Smooth muscle cell (in vitro differentiated cells): ENCODE measurements around the gene THRB. TPM values are rescaled to one million over a fixed set of nuclear protein-coding genes. Genes with fewer than 3 reads are reported as not detected.

Experiments
- DNase-seq: peaks from one replicate; lab custom pipeline; 2025; ENCODE audit not compliant: unreplicated experiment; lab: John Stamatoyannopoulos, UW
- H2AFZ ChIP-seq: fragments of 200-600 bp; sonication (generic); 2 replicates; pipeline ENCODE4 v1.6.0; 2016; ENCODE audit warnings: antibody characterized with exemption, low read depth, mild to moderate bottlenecking
- H3F3A ChIP-seq: fragments of 200-600 bp; sonication (generic); 2 replicates; pipeline ENCODE4 v1.6.0; 2017; ENCODE audit warnings: antibody characterized with exemption, low read depth
- H3K27ac ChIP-seq: fragments of 200-600 bp; sonication (generic); 2 replicates; pipeline ENCODE4 v1.5.1; 2016; ENCODE audit warnings: low read depth, mild to moderate bottlenecking
- H3K27me3 ChIP-seq: fragments of 200-600 bp; sonication (generic); 2 replicates; pipeline ENCODE4 v1.6.1; 2016; ENCODE audit warnings: low read depth, mild to moderate bottlenecking
- H3K36me3 ChIP-seq: fragments of 200-600 bp; sonication (generic); 2 replicates; pipeline ENCODE4 v1.5.1; 2016; ENCODE audit warnings: low read depth
- H3K4me1 ChIP-seq: fragments of 200-600 bp; sonication (generic); 2 replicates; pipeline ENCODE4 v1.5.1; 2016; ENCODE audit warnings: low read depth
- H3K4me2 ChIP-seq: fragments of 200-600 bp; sonication (generic); 2 replicates; pipeline ENCODE4 v1.6.0; 2016; ENCODE audit warnings: mild to moderate bottlenecking
- H3K4me3 ChIP-seq: fragments of 200-600 bp; sonication (generic); 2 replicates; pipeline ENCODE4 v1.5.1; 2016; ENCODE audit warnings: mild to moderate bottlenecking
- H3K79me2 ChIP-seq: fragments of 200-600 bp; sonication (generic); 2 replicates; pipeline ENCODE4 v1.6.0; 2016; ENCODE audit warnings: low read depth, mild to moderate bottlenecking
- H3K9ac ChIP-seq: fragments of 200-600 bp; sonication (generic); 2 replicates; pipeline ENCODE4 v1.6.0; 2016; ENCODE audit warnings: low read depth
- H3K9me3 ChIP-seq: fragments of 200-600 bp; sonication (generic); replicated peaks from 2 replicates; pipeline ENCODE4 v1.5.1; 2016; ENCODE audit warnings: low read depth
- H4K20me1 ChIP-seq: fragments of 200-600 bp; sonication (generic); 2 replicates; pipeline ENCODE4 v1.6.0; 2016; ENCODE audit warnings: low read depth
- WGBS: methylation state at CpG from one replicate; pipeline ENCODE4 v1.1.7; 2016; ENCODE audit warnings: low lambda C conversion rate; 5-methylcytosine and 5-hydroxymethylcytosine counted together
- polyA plus RNA-seq: library from polyadenylated mRNA; unstranded; fragments of >200 nt; fragmentation: Nextera tagmentation; extraction: Ambion mirVana; gene quantifications from 2 replicates; pipeline ENCODE4 v1.2.1, GENCODE V29; 2016
- total RNA-seq: library from RNA; depleted of rRNA; stranded (reverse); fragments of >200 nt; gene quantifications from 2 replicates; pipeline ENCODE4 v1.2.3, GENCODE V29; 2014
- TF ChIP-seq, protein P1 (sequence below): fragments of 200-600 bp; sonication (generic); IDR thresholded peaks from 2 replicates; pipeline ENCODE4 v1.5.1; 2017; ENCODE audit warnings: borderline replicate concordance, mild to moderate bottlenecking, antibody characterized with exemption; ENCODE audit not compliant: insufficient read depth, poor library complexity, severe bottlenecking

THRB gene
- total and polyA plus RNA-seq, 2 experiments from 2014 or later = 5.6 to 43.8 TPM

DNA sequence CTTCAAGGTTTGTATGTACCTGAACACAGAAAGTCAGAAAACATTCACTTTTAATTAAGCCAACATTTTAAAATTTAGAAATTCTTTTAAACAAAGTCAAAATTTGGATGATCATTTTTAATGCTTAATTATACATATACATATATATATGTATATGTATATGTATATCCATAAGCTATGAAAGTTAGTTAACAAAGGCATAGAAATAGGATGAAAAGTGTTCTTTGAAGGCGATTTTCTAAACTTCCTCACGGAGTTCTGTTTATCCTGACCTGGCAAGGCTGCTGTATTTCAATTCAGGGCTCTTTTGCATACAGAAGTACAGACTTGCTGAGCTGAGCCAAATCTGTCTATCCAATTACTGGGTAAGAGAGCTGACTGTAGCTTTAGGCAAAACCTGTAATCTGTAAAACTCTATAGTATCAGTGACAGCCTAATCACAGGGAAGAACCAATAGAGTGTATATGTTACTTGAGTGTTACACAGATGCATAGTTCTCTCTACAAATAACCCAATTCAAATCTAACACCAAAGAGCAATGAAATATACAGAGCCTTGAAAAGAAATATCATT lies 32.1 kb upstream of the THRB start:
- no peaks in the 10 kb centered on the region for H3K36me3 ChIP-seq
- no peak overlapping the region for H3K4me2 ChIP-seq
- DNase-seq = no peak
- H3K4me1 ChIP-seq = peaks cover 4% of the 10 kb centered on the region
- no peaks in the 10 kb centered on the region for H3K79me2 ChIP-seq
- TF ChIP-seq, protein P1, sequence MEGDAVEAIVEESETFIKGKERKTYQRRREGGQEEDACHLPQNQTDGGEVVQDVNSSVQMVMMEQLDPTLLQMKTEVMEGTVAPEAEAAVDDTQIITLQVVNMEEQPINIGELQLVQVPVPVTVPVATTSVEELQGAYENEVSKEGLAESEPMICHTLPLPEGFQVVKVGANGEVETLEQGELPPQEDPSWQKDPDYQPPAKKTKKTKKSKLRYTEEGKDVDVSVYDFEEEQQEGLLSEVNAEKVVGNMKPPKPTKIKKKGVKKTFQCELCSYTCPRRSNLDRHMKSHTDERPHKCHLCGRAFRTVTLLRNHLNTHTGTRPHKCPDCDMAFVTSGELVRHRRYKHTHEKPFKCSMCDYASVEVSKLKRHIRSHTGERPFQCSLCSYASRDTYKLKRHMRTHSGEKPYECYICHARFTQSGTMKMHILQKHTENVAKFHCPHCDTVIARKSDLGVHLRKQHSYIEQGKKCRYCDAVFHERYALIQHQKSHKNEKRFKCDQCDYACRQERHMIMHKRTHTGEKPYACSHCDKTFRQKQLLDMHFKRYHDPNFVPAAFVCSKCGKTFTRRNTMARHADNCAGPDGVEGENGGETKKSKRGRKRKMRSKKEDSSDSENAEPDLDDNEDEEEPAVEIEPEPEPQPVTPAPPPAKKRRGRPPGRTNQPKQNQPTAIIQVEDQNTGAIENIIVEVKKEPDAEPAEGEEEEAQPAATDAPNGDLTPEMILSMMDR = no peak
- no peak overlapping the region for H3K9ac ChIP-seq
- no peak overlapping the region for H3K4me3 ChIP-seq
- H3K27me3 ChIP-seq = peaks cover 33% of the 10 kb centered on the region
- no peaks in the 10 kb centered on the region for H4K20me1 ChIP-seq
- H3K27ac ChIP-seq = no peak overlapping the region
- WGBS = 54% methylated on average over 2 of the region's 2 CpGs
- no peaks in the 10 kb centered on the region for H3K9me3 ChIP-seq
- peaks cover 12% of the 10 kb centered on the region for H3F3A ChIP-seq
- H2AFZ ChIP-seq = no peak overlapping the region

GRCh38 chr3:24525557-24525956 lies 30.9 kb upstream of the THRB start:
- H2AFZ ChIP-seq = no peak overlapping the region
- TF ChIP-seq, protein P1 = no peak
- no peaks in the 10 kb centered on the region for H3K36me3 ChIP-seq
- no peak overlapping the region for H3K9ac ChIP-seq
- WGBS = 100% methylated on average over 1 of the region's 1 CpG
- H3K27me3 ChIP-seq = peaks cover 41% of the 10 kb centered on the region
- no peaks in the 10 kb centered on the region for H3K79me2 ChIP-seq
- no peak for DNase-seq
- H3K4me3 ChIP-seq = no peak overlapping the region
- H3K4me1 ChIP-seq = peaks cover 4% of the 10 kb centered on the region
- no peak overlapping the region for H3K27ac ChIP-seq
- H3K9me3 ChIP-seq = no peaks in the 10 kb centered on the region
- H3K4me2 ChIP-seq = no peak overlapping the region
- H4K20me1 ChIP-seq = no peaks in the 10 kb centered on the region
- peaks cover 15% of the 10 kb centered on the region for H3F3A ChIP-seq

GRCh38 chr3:24525022-24525421 lies 30.4 kb upstream of the THRB start:
- Histone ChIP-seq H3F3A (peaks cover 15% of the 10 kb centered on the region), H2AFZ (no peak overlapping the region), H3K79me2 (no peaks in the 10 kb centered on the region), H4K20me1 (no peaks in the 10 kb centered on the region), H3K9ac (no peak overlapping the region), H3K4me3 (no peak overlapping the region), H3K9me3 (no peaks in the 10 kb centered on the region), H3K4me2 (no peak overlapping the region), H3K36me3 (no peaks in the 10 kb centered on the region), H3K27ac (no peak overlapping the region), H3K4me1 (peaks cover 4% of the 10 kb centered on the region), H3K27me3 (peaks cover 46% of the 10 kb centered on the region)
- 100% methylated on average over 1 of the region's 1 CpG for WGBS
- TF ChIP-seq, protein P1 = no peak
- DNase-seq = no peak
